GM21515 (cell line): ENCODE measurements around the gene BRWD1.
"Not testable (repeated sequence)": the region's sequence is repeated elsewhere in the genome, so short reads cannot be mapped to it uniquely, and the experiment has no call there.

ENCODE experiments used
- ATAC-seq: cut with Tn5 transposase; IDR thresholded peaks from one replicate; pipeline ENCODE4 v1.9.1; 2021; ENCODE audit not compliant: unreplicated experiment

Gene BRWD1

DNA sequence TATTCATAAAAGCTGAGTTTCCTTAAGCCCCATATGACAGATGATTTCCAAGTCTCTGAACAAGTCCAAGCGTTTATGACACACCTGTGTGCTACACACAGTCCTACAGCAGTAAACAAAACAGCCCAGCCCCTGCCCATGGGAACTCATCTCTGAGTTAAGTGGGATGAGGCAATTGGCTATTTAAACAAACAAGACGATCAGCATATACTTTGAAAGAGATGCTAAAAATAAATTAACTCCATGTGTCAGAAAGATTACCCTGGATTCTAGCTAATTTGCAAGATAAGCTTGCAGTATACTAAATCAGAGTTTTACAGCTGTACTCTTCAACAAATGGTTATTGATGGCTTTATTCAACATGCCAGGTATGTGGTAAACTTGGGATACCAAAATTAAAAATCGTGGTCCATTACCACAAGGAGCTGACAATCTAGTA is 137.1 kb downstream of the BRWD1 start:
- ATAC-seq: no peak

DNA sequence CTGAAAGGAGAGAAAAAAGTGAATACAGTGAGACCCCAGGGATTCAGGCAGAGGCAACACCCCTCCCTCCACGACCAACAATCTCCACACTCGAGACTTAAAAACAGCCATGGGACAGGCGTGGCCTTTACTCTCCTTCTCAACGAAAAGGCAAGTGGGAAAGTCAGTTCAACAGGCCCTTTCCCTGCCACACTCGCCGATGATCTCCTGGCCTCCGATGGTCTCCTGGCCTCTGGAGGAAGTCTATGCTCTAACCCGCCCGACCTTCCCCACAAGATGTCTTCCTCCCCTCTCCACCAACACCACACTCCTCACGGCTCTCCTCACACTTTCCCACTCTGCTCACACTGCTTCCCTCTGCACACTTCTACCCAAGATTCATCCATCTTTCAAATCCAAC is 137.8 kb downstream of the BRWD1 start:
- no peak for ATAC-seq

DNA sequence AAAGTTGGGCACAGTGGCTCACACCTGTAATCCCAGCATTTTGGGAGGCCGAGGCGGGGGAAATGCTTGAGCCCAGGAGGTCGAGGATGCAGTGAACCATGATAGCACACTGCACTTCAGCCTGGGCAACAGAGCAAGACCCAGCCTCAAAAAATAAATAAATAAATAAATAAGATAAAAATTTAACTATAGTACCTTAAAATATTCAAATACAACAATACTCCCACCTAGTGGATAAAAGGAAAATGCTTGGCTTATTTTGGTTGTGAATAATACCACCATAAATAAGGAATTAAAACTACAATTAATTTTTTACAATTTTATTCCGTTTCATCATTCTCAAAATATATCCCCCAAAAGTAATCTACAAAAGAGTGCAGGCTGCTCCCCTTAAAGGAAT is 138.3 kb downstream of the BRWD1 start:
- ATAC-seq: no peak

- ATAC-seq: no peak
These were observed 139.4 kb downstream of the BRWD1 start for GRCh38 chr21:39173716-39174680.

DNA sequence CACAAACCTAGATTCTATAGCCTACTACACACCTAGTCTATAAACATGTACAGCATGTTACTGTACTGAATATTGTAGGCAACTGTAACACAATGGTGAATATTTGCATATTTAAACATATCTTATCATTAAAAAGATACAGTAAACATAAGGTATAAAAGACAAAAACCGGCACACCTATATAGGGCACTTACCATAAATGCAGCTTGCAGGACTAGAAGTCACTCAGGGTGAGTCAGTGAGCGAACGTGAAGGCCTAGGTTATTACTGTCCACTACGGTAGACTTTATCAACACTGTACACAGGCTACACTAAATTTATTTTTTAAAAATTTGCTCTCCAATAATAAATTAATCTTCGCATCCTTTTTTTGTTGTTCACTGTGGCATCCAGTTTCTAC is 143.5 kb downstream of the BRWD1 start:
- ATAC-seq: no peak

DNA sequence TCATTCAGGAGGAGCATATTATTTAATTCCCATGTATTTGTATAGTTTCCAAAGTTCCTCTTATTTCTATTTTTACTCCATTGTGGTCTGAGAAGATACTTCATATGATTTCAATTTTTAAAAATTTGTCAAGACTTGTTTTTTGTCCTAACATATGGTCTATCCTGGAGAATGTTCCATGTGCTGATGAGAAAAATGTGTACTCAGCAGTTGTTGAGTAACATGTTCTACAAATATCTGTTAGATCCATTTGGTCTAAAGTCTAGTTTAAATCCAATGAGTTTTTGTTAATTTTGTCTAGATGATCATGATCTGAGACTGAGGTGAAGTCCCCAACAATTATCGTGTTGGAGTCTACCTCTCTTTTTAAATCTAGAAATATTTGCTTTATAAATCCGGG is 144.6 kb downstream of the BRWD1 start:
- ATAC-seq: no peak

- no peak for ATAC-seq
These were observed 148.9 kb downstream of the BRWD1 start for GRCh38 chr21:39164523-39164922.

DNA sequence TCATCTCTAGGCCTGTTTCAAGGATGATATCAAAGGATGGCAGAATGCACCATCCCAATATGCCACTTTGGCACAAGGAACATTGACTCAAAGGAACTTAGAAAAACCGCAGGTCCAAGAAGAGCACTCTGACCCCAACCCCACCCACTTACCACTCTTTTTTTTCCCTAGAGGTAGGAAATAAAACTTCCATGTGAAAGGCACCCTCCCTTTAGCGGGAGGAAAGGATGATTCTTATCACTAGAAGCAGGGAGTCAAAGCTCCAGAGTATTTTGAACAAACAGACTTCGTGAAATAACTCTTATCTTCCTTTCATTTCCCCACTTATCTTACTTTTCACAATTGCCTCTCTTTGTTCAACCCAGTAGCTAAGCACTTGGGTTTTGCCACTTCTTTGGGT is 152.4 kb downstream of the BRWD1 start:
- ATAC-seq: no peak

DNA sequence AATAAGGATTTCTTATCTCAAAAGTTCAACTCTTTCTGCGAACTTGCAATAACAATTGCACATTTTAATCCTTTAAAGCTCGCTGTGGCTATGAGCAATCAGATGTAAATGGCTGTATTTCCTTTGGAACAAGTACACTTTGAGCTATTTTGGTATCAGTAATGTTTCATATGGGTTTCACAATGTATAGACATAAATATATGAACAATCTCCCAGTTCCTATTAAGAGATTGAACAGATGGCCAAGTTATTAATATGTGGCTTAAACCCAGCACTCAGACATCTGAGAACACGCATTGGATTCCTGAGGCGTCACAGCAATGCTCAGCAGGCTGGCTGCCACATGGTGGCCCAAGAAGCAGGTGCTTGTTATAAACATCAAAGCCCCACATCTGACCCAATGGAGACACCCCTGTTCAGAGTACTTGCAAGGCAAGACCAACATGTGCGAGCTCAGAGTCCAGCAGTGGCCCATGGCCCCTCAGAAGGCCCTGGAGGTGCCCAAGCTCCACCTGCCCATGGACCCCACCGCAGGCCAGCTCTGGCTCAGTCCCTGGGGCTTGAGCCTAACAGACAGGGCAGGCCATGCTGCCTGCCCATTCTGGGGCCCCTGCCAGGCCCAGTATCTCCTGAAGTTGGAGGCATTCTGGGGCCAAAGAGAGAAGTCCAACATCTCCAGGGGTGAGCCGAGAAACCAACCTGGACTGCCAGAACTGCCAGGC is 153.9 kb downstream of the BRWD1 start:
- ATAC-seq: no peak

DNA sequence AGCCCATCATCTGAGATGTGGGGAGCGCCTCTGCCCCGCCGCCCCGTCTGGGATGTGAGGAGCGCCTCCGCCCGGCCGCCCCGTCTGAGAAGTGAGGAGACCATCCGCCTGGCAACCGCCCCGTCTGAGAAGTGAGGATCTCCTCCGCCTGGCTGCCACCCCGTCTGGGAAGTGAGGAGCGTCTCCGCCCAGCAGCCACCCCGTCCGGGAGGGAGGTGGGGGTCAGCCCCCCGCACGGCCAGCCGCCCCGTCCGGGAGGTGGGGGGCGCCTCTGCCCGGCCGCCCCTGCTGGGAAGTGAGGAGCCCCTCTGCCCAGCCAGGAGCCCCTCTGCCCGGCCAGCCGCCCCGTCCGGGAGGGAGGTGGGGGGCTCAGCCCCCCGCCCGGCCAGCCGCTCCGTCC is 156.2 kb downstream of the BRWD1 start:
- not testable (repeated sequence) for ATAC-seq

DNA sequence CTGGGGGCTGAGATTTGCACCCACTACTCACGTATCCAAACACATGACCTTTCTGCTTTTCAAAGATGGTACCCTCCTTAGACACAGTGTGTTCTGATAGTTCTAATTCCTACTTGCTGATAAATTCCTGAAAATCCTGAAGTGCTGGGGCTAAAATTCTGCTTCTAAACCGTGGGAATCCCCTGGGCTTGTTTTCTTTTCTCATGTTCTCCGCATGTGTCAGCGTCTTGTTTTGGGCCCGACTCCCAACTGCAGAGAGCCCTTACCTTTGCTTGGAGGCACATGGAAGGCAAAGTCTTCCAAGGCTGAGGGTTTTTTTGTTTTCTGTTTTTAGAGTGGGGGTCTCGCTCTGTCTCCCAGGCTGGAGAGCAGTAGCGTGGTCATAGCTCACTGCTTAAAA is 157.4 kb downstream of the BRWD1 start:
- ATAC-seq: no peak

DNA sequence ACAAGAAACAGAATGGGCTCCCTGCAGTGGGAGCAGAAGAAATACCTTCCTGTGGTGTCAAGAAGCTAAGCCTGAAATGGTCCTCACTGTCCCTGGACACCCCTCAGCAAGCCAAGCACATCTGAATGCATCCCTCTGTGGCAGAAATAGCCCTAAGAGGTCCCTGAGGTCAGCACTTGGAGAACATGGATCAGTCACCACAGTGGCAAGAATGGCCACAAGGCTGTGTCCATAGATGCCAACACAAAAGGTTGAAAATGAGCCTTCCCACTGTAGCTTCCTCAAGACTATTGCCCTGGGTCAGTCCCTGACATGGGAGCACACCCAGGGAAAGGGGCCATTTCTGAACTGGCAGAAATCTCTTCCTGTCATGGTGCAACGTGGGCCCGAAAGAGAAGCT is 157.9 kb downstream of the BRWD1 start:
- no peak for ATAC-seq

DNA sequence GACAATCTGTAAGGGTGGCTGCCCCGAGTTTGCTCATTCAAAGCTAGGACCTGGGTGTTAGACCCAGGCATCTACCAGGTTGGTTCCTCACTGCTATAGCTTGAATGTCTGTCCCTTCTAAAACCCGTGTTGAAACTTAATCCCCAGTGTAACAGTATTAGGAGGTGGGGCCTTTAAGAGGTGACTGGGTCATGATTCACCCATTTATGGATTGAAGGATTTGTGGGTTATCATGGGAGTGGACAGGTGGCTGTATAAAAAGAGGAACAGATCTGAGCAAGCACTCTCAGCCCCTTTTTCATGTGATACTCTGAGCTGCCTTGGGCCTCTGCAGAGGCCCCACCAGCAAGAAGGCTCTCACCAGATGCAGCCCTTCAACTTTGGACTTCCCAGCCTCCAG is 159.6 kb downstream of the BRWD1 start:
- no peak for ATAC-seq

GRCh38 chr21:39153373-39153772 is 160.1 kb downstream of the BRWD1 start:
- no peak for ATAC-seq

DNA sequence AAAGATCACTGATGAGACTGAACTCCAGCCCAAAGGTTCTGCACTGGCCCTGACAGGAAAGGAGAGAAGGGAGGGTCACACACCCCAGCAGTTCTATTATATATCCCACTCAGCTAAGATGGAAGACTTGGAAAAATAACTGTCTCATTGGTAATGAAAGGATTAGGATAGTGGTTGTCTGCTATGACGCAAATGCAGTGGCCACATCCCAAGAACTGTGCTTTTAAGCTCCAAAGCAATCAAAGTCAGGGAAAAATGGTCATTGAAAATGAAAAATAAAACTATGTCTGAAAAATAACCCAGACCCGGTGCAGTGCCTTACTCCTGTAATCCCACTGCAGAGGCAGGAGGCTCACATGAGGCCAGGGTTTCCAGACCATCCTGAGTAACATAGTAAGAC is 161.2 kb downstream of the BRWD1 start:
- ATAC-seq: no peak

GRCh38 chr21:39150877-39151276 is 162.6 kb downstream of the BRWD1 start:
- no peak for ATAC-seq

DNA sequence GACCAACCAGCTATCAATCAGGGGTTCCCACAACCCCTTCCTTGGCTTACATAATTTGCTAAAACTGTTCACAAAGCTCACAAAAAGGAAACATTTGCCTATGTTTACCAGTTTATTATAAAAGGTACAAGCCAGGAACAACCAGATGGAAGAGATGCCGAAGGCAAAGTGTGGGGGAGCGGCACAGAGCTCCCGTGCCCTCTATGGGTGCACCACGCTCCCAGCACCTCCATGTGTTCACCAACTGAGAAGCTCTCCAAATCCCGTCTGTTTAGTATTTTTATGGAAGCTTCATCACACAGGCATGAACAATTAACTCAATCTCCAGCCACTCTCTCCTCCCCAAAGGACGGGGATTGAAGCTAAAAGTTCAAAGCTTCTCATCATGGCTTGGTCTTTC is 163.1 kb downstream of the BRWD1 start:
- ATAC-seq: no peak

DNA sequence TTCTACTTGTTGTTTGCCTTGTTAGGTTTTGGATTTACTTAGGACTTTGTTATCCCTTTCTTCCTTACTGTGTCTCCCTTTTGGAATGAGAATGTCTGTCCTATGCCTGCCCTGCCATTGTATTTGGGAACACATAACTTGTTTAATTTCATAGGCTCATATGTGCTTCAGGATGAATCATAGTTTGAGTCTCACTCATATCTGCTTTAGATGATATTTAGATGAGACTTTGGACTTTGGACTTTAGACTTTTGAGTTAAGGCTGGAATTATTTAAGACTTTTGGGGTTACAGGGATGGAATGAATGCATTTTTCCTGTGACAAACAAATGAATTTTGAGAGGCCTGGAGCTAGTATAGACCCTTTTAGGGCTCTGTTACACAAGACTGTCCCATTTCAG is 163.6 kb downstream of the BRWD1 start:
- ATAC-seq: no peak

DNA sequence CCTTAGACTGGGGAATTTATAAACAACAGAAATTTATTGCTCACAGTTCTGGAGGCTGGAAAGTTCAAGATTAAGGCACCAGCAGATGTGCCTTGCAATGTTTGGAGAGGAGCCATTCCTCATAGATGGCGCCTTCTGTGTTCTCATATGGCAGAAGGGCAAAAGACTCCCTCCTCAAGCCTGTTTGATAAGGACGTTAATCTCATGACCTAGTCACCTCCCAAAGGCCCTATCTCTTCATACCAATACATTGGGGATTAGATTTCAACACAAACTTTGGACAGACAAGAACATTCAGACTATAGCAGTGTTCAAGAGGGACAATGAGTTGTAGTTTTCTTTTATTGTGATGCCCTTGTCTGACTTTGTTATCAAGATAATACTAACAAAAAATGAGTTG is 164.5 kb downstream of the BRWD1 start:
- no peak for ATAC-seq

GRCh38 chr21:39144191-39144590 is 169.2 kb downstream of the BRWD1 start:
- ATAC-seq: no peak

- ATAC-seq: no peak
These were observed 170.5 kb downstream of the BRWD1 start for GRCh38 chr21:39142972-39143371.

- no peak for ATAC-seq
These were observed 171.9 kb downstream of the BRWD1 start for GRCh38 chr21:39141502-39141901.
